ENCODE measurements around the gene MBL2.
A peak's percentile ranks its signal among the peaks of the same experiment; 100 is the strongest.

The MBL2 gene

DNA sequence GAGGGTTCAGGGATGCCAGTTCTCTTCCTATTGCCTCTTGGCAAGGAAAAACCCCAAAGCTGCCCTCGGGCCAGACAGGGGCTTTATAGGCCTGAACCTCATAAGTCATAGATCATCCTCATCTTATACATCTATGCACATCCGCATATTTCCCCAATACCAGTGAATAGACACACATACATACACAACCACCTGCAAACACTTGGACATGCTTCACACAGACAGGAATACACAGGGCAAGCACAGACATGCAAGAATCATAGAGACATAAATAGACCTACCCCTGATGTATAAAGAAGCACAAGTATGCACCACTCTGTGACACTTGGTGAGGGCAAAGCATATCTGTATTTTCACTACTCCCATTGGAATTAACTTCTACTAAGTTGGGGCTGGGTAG is 30.7 kb downstream of the MBL2 start:
- FAIRE-seq, result no peak
- TF ChIP-seq, protein P1, sequence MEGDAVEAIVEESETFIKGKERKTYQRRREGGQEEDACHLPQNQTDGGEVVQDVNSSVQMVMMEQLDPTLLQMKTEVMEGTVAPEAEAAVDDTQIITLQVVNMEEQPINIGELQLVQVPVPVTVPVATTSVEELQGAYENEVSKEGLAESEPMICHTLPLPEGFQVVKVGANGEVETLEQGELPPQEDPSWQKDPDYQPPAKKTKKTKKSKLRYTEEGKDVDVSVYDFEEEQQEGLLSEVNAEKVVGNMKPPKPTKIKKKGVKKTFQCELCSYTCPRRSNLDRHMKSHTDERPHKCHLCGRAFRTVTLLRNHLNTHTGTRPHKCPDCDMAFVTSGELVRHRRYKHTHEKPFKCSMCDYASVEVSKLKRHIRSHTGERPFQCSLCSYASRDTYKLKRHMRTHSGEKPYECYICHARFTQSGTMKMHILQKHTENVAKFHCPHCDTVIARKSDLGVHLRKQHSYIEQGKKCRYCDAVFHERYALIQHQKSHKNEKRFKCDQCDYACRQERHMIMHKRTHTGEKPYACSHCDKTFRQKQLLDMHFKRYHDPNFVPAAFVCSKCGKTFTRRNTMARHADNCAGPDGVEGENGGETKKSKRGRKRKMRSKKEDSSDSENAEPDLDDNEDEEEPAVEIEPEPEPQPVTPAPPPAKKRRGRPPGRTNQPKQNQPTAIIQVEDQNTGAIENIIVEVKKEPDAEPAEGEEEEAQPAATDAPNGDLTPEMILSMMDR (IDR thresholded peaks at IDR 0.05; ENCODE audit: insufficient read depth, missing control alignments), result no peak
- DNase-seq (ENCODE audit: insufficient read length, low spot score), result no peak

DNA sequence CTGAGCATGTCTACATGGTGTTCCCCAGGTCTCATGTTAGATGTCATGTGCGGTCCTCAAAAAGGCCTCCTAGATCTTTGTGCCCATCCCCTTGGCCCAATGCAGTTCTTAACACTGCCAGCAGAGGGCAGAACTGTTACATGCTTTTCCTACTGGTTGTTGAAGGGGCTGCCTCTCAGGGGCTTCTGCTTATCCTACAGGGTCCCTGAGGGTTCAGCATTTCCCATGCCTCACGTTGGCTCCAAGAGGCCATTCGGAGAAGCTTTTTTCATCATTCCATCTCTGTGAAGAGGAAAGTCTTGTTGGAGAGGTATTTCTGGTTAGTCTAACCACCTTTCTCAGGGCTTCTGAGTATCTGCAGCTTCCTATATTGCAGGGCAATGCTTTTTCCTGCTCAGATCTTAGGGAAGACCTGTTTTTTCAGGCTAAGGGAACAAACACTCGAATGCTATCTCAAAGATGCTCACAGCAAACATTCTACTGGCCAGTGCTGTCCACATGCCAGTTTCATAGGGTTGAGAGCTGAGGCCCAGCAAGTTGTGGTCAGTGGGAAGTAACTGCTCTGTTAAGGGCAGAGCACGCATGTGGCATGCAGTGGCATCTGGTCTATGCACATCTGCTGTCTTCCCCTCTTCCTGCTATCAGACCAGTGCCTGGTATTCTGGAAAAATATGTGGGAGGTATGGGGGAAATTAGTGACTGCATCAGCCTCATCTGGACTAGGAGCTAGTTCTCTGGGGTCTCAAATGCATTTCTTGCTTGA is 31.5 kb downstream of the MBL2 start:
- no peak for FAIRE-seq
- TF ChIP-seq, protein P1 (IDR thresholded peaks at IDR 0.05; ENCODE audit: insufficient read depth, missing control alignments), result peak; percentile 54

DNA sequence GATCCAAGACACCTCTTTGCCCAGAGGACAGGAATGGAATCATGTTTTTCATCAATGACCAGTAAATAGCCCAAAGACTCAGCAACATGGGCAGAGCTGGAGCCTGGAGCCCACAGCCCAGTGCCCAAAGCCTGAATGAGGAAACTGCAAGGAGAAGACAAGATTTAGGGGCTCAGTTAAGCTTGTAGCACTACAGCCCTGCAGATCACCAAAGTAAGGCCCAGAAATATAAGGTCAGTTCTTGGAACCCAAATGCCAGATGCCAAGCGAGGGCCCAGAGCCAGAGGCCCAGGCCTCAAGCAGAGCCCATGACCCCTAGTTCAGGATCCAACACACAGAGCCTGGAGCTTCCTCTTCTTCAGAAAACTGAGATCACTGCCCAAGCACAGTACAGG is 32.4 kb downstream of the MBL2 start:
- FAIRE-seq (no peak), DNase-seq (ENCODE audit: insufficient read length, low spot score) (no peak)
- TF ChIP-seq, protein P1 (IDR thresholded peaks at IDR 0.05; ENCODE audit: insufficient read depth, missing control alignments), result no peak

More for the DNA sequence above, 31.5 kb downstream of the MBL2 start:
- DNase-seq (ENCODE audit: insufficient read length, low spot score), result no peak

DNA sequence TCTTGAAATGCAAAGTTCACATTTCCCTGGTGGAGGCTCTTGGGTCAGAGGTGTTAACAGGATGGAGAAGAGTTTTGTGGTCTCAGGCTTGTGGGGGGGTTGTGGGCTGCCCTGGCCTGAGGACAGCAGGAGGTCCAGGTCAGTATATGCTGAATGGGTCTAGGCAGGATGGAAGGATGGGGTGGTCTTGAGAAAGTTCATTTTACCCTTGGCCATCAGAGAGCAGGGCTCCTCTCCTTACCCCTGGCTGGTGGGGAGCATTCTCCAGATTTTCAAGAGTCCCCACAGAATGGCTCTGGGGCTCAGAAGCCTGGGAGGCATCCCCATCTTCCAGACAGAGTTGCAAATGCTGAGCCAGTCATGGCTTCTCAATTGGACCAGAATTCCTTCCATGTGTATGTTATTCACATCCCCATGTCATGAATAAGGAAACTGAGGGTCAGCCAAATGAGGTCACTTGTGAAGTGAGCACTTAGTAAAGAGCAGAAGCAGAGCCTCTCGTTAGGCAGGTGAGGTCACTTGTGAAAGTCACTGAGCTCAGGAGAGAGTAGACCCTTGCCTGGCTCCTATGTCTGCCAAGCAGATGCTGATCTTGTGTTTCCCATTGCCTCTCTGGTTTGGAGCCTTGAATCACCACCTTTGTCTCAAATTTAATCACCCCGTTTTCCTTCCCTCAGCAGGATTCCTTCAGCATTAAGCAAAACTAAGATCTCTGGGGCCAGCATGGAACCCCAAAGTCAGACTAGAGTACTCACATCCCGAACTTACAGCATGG is 33.0 kb downstream of the MBL2 start:
- TF ChIP-seq, protein P1 (IDR thresholded peaks at IDR 0.05; ENCODE audit: insufficient read depth, missing control alignments), result no peak
- no peak for DNase-seq (ENCODE audit: insufficient read length, low spot score)
- no peak for FAIRE-seq

DNA sequence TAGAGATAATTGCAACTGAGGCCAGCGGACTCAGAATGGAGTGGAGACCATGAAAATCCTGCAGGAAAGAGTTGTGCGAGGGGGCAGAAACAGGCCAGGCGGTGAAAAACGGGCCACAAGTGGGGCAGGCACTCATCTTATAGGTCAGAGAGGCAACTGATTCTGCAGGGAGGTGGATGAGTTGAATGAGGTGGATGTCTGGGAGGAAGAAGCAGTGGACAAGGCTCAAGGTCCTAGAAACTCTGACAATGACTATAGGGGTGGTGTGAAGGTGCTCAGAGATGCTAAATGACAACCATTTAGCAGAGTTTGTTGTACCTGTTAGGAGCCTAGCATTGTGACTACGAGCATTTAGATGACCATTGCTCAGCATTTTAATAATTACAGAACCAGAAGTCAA is 33.6 kb downstream of the MBL2 start:
- FAIRE-seq (no peak), DNase-seq (ENCODE audit: insufficient read length, low spot score) (no peak)
- TF ChIP-seq, protein P1 (IDR thresholded peaks at IDR 0.05; ENCODE audit: insufficient read depth, missing control alignments), result no peak

DNA sequence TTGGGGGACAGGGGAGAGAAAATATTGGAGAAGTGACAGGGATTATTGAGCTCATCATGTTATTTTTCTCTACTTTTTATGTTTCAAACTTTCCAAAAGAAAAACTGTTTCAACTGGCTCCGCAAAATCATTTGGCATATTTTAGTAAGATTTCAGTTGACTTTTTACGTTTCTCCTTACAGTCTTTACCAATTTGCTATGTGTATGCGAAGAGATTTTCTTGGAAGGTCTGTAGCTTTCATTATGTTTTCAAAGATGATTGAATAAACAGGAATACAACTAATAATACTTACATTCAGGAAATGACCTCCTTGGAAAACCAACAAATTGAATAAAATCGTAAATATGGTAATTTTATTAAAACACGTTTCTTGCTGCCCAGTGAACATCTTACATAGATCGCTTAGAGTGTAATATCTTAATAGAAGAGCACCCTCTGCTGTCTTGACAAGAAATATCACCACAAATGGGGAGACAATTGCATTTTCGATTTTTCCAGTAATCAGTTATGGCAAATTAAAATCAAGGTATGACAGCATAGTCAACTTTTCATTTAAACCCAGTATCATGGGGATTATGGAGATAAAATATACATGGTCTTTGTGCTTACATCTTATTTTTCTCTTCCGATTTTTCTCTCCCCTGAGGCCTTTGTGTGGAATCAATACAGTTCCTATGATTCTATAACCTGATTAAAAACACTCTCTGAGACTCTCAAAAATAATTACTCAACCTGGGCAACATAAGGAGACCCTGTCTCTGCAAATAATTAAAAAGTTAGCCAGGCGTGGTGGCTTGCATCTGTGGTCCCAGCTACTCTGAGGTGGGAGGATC is 43.1 kb downstream of the MBL2 start:
- TF ChIP-seq, protein P1 (IDR thresholded peaks at IDR 0.05; ENCODE audit: insufficient read depth, missing control alignments), result peak; percentile 56
- DNase-seq (ENCODE audit: insufficient read length, low spot score) (no peak), FAIRE-seq (peak; percentile 38)

Measured in D721Med (cell line).